Measurements from ENCODE around the gene NEDD9. TPM values are rescaled to one million over a fixed set of nuclear protein-coding genes. Genes with fewer than 3 reads are reported as not detected.

Gene NEDD9
- total RNA-seq, 1 donor from 2014 or later: 50.0 TPM

DNA sequence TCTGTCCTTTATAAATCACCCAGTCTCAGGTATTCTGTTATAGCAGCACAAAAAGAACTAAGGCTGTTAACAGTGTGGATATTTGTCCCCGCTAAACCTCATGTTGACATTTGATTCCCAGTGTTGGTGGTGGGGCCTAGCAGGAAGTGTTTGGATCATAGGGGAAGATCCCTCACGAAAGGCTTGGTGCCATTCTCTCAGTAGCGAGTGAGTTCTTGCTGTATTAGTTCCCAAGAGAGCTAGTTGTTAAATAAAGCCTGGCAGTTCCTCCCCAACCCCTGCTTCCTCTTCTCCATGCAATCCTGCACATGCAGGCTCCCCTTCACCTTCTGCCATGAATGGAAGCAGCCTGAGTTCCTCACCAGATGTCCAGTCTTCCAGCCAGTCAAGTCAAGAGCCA lies 91.2 kb downstream of the NEDD9 start:
- no peak for DNase-seq

DNA sequence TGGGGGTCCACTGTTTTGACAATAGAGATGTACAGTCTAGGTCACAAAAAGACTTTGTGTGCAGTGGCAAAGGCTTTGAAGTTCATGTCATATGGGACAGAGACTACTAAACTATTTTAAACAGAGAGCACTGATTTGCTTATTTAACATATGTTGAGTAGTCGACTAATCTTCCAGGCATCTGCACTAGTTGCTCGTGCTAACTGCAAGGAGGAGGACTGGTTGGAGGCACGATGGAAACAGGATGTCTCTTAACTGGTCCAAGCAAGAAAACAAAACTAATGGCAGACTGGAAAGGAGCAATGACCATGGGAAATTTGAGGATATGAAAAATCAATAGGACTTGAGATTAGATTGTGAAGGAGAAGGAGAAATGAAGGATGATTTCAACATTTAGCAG lies 92.4 kb downstream of the NEDD9 start:
- DNase-seq: no peak

DNA sequence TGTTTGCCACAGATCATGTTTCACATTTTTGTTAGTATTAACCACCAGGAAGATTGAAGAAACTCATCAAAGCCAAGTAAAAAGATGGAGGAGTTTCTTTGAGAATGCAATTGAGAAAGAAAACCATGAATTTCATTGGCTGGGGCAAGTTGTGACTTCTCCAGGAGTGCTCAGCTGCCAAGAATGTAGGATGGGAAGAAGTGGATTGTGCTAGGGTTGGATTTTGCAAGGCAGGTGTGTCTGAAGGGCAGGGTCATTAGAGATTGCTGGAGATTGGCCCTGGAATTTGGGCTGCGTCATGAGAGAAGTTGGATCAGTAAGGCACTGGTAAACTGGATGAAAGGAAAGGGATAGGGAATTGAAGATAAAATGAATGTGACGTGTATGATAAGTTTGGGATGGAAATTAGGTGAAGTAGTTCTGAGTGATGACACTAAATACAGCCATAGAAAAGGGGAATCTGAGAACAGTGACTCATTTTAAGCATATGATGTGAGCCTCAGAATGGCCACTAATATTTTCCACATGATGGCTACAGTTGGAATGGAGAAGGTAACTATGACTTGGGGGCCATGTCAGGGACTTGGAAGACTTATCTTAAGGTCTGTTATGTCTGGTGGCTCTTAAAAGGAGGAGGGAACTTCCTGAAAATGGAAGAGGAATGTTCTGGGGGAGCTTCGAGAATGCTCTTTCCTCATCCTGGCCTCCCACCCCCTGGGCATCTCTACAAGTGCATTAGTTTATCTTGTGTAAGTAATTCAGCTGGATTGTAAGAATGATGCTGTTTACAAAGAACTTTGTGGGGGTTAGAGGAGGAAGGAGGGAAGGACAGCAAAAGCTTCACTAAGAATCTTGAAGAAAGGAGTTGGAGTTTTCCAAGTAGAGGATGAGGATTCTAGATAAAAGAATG lies 93.2 kb downstream of the NEDD9 start:
- DNase-seq: no peak

DNA sequence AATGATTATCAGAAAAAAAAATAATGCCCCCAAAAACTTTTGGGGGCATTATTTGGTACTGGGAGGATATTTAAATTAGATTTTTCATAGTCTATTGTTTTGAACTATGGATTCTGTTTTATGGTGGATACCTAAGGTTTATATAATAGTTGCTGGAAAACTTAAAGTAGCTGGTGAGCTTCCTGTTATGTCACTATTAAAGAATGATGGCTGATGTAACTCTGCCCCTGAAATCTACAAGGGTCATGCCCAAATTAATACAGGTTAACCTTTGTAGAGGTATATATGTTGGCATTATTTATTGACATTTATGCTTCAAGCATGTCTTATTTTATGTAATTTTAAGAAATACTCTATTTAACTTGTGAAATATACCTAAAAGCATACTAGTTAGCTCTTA lies 95.7 kb downstream of the NEDD9 start:
- no peak for DNase-seq

Small RNAs within 50 kb of the gene (small RNA-seq; reads per million reads assigned to genes)
- not detected for gene AL136139.1 (ENCODE audit: low replicate concordance)

Other genes starting within 250 kb of the NEDD9 start
- 1.4 TPM for gene ELOVL2, start 188.4 kb downstream of the NEDD9 start, total RNA-seq
- gene SMIM13, start 138.8 kb downstream of the NEDD9 start, total RNA-seq: 18.5 TPM
- gene ERVFRD-1, start 120.9 kb downstream of the NEDD9 start, total RNA-seq: 0.10 TPM